OCI-LY1 (cell line): ENCODE data around the gene PLA2G4B.

Source experiments
- H2AFZ ChIP-seq: fragments of 200-600 bp; sonication (generic), shearing (Covaris generic); 2 replicates; pipeline ENCODE4 v1.6.0; 2014; ENCODE audit warnings: antibody characterized with exemption, mild to moderate bottlenecking, low read length
- H3F3A ChIP-seq: fragments of 200-600 bp; sonication (generic), shearing (Covaris generic); 2 replicates; pipeline ENCODE4 v1.6.0; 2014; ENCODE audit warnings: mild to moderate bottlenecking, antibody characterized with exemption, low read length, moderate library complexity; ENCODE audit not compliant: insufficient read depth
- H3K27ac ChIP-seq: fragments of 200-600 bp; sonication (generic); 2 replicates; pipeline ENCODE4 v1.5.1; 2014; ENCODE audit warnings: low read length, mixed run types, mild to moderate bottlenecking, low read depth; ENCODE audit not compliant: poor library complexity, severe bottlenecking
- H3K27me3 ChIP-seq: fragments of 200-600 bp; sonication (generic); 2 replicates; pipeline ENCODE4 v1.6.0; 2014; ENCODE audit warnings: antibody characterized with exemption, mild to moderate bottlenecking, low read length, moderate library complexity; ENCODE audit not compliant: insufficient read depth
- H3K36me3 ChIP-seq: fragments of 200-600 bp; sonication (generic); 2 replicates; pipeline ENCODE4 v1.6.1; 2014; ENCODE audit warnings: mild to moderate bottlenecking, antibody characterized with exemption, low read length, moderate library complexity, mixed read lengths; ENCODE audit not compliant: insufficient read depth
- H3K4me1 ChIP-seq: fragments of 200-600 bp; sonication (generic); 2 replicates; pipeline ENCODE4 v1.5.1; 2014; ENCODE audit warnings: mild to moderate bottlenecking, low read length, moderate library complexity; ENCODE audit not compliant: insufficient read depth, severe bottlenecking
- H3K4me2 ChIP-seq: fragments of 200-600 bp; sonication (generic), shearing (Covaris generic); 2 replicates; pipeline ENCODE4 v1.6.1; 2014; ENCODE audit warnings: low read length
- H3K4me3 ChIP-seq: fragments of 200-600 bp; sonication (generic); 2 replicates; pipeline ENCODE4 v1.5.1; 2014; ENCODE audit warnings: low read length, low read depth, mild to moderate bottlenecking, mixed read lengths; ENCODE audit not compliant: poor library complexity, severe bottlenecking
- H3K79me2 ChIP-seq: fragments of 200-600 bp; shearing (Covaris generic); 2 replicates; pipeline ENCODE4 v1.6.1; 2016; ENCODE audit warnings: mixed run types, low read length, mixed read lengths; ENCODE audit not compliant: insufficient read depth
- H3K9ac ChIP-seq: fragments of 200-600 bp; sonication (generic), shearing (Covaris generic); 2 replicates; pipeline ENCODE4 v1.6.1; 2014; ENCODE audit warnings: mild to moderate bottlenecking, low read length, mixed read lengths
- H3K9me2 ChIP-seq: fragments of 200-600 bp; sonication (generic), shearing (Covaris generic); 2 replicates; pipeline ENCODE4 v1.6.1; 2014; ENCODE audit warnings: low read depth, mild to moderate bottlenecking, low read length, mixed read lengths
- H3K9me3 ChIP-seq: fragments of 200-600 bp; shearing (Covaris generic); 2 replicates; pipeline ENCODE4 v1.6.1; 2014; ENCODE audit warnings: low read length, mixed read lengths
- H4K20me1 ChIP-seq: fragments of 200-600 bp; sonication (generic), shearing (Covaris generic); 2 replicates; pipeline ENCODE4 v1.6.0; 2016; ENCODE audit warnings: mild to moderate bottlenecking, low read length; ENCODE audit not compliant: insufficient read depth
- EZH2 ChIP-seq: fragments of 200-600 bp; sonication (generic), shearing (Covaris generic); IDR thresholded peaks from 2 replicates; pipeline ENCODE4 v1.8.0; 2017; ENCODE audit warnings: borderline replicate concordance, mixed run types, mild to moderate bottlenecking, antibody characterized with exemption, low read length, moderate library complexity, mixed read lengths
- TF ChIP-seq, protein P1 (sequence below): fragments of 200-600 bp; sonication (generic), shearing (Covaris generic); IDR thresholded peaks from 2 replicates; pipeline ENCODE4 v1.5.1; 2017; ENCODE audit warnings: mild to moderate bottlenecking, antibody characterized with exemption, low read length, moderate library complexity, mixed read lengths

Gene PLA2G4B

DNA sequence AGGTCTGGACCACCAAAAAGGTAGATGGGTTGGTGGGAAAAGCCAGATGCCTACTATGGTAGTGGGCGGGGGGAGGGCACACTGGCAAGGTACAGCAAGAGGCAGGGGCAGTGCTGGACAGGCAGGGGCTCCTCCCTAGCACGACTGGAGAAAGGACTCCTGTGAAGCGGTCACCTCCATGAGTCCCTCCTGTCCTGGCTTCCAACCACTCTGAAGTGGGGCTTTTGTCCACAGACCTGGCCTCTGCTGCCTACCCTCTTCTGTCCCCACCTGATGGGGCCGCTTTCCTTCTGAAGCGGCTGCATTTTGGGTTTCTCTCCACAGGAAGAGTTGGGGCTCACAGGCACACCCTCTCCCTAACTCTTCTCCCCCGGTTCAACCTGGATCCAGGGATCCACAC, 57.9 kb downstream of the PLA2G4B start:
- Histone ChIP-seq H3K4me2 (no peak overlapping the region), H3K9me3 (no peaks in the 10 kb centered on the region), H3K9ac (no peak overlapping the region), H3K27me3 (0 out of 2 replicates have a peak, but pooled peaks cover 13% of the 10 kb centered on the region), H3K79me2 (no peaks in the 10 kb centered on the region), H3K27ac (no peak overlapping the region), H3K9me2 (no peaks in the 10 kb centered on the region), H3F3A (no peaks in the 10 kb centered on the region), H3K4me3 (no peak overlapping the region), H4K20me1 (no peaks in the 10 kb centered on the region), H2AFZ (no peak overlapping the region), H3K4me1 (no peaks in the 10 kb centered on the region), H3K36me3 (no peaks in the 10 kb centered on the region)
- TF ChIP-seq, protein P1, sequence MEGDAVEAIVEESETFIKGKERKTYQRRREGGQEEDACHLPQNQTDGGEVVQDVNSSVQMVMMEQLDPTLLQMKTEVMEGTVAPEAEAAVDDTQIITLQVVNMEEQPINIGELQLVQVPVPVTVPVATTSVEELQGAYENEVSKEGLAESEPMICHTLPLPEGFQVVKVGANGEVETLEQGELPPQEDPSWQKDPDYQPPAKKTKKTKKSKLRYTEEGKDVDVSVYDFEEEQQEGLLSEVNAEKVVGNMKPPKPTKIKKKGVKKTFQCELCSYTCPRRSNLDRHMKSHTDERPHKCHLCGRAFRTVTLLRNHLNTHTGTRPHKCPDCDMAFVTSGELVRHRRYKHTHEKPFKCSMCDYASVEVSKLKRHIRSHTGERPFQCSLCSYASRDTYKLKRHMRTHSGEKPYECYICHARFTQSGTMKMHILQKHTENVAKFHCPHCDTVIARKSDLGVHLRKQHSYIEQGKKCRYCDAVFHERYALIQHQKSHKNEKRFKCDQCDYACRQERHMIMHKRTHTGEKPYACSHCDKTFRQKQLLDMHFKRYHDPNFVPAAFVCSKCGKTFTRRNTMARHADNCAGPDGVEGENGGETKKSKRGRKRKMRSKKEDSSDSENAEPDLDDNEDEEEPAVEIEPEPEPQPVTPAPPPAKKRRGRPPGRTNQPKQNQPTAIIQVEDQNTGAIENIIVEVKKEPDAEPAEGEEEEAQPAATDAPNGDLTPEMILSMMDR: no peak
- no peak for TF ChIP-seq EZH2

DNA sequence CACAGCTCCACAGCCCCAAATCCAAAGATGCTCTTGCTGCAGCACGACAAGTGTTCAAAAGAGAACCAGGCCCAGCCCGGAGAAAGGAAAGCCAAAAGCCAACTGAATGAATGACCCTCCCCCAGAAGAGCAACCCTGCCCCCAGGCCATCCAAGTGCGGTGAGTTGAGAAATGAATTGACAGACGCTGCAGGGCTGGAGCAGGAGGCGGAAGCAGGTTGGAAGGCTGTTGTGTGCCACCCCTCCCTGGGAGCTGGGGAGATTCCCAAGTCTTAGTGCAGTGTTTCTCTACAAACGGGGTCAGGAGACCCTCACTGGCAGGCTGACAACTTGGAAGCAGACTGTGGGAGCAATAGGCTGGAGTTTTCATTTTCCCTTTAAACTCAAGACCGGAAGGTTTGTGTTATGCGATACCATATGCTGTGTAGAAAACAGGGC, 58.7 kb downstream of the PLA2G4B start:
- Histone ChIP-seq H3K4me1 (no peaks in the 10 kb centered on the region), H3K9ac (no peak overlapping the region), H3K4me3 (no peak overlapping the region), H2AFZ (no peak overlapping the region), H3F3A (no peaks in the 10 kb centered on the region), H3K79me2 (no peaks in the 10 kb centered on the region), H4K20me1 (no peaks in the 10 kb centered on the region), H3K9me2 (no peaks in the 10 kb centered on the region), H3K4me2 (no peak overlapping the region), H3K27ac (no peak overlapping the region), H3K9me3 (no peaks in the 10 kb centered on the region), H3K36me3 (no peaks in the 10 kb centered on the region), H3K27me3 (0 out of 2 replicates have a peak, but pooled peaks cover 13% of the 10 kb centered on the region)
- TF ChIP-seq, protein P1: no peak
- TF ChIP-seq EZH2: no peak
